TTC549 (cell line): ENCODE results near the gene TNIK.

Source experiments
- FAIRE-seq: peaks from 2 replicates; lab custom pipeline; 2012; peaks lifted over from hg19 to GRCh38; lab: Jason Lieb, UNC

Gene TNIK

GRCh38 chr3:171459942-171460724, at the start of gene TNIK:
TNIK (minus strand) TSS chr3:171460405; CDS start chr3:171460063, 342 bp downstream.
- no peak for FAIRE-seq

DNA sequence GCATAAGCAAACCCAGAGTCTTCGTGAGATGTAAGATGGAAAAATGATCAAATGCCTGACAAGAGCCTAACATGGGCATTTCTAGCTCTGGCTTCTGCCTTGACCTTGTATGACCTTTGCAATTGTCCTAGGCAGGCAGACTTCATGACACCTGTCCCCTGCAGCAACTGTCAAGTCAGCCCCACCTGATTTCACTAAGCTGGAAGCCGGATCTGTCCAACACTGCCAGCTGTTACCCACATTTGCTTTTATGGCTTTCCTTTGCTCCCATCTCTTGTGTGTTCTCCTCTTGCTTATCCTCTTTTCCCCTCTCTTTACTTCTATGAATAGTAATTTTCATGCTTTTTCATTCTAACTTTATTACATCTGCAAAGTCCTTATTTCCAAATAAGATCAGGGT, 48.5 kb upstream of the TNIK start:
- FAIRE-seq = no peak

DNA sequence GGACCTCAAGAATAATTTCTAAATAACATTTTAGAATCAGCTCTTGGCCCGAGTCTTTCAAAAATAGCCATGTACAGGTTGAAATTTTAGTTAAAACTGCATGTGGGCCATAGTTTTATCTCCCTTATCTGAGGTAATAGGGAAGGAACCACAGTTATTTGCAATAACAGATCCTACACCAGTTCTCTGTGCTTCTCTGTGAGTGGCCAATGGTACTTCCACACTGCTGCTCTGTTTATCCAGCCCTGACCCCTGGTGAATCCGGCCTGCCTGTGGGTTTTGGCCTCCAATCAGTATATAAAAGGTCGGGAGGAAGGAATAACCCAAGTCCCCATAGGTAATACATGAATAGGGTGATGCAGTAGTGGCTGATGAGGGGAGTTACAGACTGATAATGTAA, 48.0 kb upstream of the TNIK start:
- FAIRE-seq = no peak

- no peak for FAIRE-seq
Observed at GRCh38 chr3:171506743-171507319, 46.6 kb upstream of the TNIK start.

DNA sequence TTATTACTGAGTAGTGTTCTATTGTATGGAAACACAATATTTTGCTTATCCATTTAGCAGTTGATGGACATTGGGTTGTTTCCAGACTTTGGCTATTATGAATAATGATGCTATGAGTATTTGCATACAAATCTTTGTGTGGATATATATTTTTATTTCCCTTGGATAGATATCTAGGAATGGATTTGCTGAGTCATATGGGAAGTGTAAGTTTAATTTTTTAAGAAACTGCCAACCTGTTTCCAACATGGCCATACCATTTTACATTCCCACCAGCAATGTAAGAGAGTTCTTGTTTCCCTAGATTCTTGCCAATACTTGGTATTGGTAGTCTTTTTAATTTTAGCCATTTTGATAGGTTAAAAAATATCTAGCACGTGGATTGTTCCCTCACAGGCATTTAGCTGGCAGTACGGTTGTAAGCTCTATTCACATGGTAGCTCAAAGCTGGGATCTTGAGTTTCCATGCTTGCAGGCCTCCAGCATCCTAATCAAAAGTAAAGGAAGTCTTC, 45.7 kb upstream of the TNIK start:
- no peak for FAIRE-seq

- FAIRE-seq = no peak
Observed at GRCh38 chr3:171504376-171504775, 44.2 kb upstream of the TNIK start.

GRCh38 chr3:171503817-171504216, 43.6 kb upstream of the TNIK start:
- no peak for FAIRE-seq

DNA sequence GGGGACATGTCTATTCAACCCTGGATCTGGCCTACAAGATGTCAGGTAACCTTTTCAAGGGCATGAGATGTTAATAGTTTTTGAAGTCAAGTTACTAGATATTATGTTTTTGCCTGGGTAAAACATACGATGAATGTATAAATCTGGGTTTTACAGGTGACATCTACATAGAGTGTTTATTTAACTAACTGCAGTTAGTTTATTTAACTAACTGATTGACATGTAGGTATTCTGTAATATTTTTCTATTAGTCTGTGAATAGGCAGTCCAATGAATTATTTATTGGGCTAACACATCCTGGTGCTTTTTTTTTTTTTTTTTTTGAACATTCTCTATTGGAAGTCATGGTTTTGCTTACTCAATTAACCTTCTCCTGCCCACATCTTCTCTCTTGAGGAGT, 38.7 kb upstream of the TNIK start:
- FAIRE-seq = no peak

GRCh38 chr3:171497468-171497867, 37.3 kb upstream of the TNIK start:
- FAIRE-seq = no peak

DNA sequence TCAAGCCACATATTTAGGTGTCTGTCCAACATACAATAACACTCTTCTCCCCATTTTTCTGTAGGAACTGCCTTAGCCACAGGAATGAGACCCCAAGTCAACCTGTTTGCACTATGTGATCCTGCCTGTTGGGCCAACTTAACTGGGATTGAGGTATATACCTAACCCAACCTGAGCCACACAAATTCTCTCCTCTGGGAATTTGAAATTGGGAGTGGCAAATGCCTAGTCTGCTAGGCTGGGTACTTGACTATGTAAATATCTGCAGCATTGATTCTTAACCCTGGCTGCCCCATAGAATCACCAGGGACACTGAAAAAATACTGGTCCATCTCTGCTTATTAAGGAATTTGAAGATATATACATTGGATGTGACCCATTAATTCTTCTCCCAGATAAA, 35.2 kb upstream of the TNIK start:
- FAIRE-seq = no peak

DNA sequence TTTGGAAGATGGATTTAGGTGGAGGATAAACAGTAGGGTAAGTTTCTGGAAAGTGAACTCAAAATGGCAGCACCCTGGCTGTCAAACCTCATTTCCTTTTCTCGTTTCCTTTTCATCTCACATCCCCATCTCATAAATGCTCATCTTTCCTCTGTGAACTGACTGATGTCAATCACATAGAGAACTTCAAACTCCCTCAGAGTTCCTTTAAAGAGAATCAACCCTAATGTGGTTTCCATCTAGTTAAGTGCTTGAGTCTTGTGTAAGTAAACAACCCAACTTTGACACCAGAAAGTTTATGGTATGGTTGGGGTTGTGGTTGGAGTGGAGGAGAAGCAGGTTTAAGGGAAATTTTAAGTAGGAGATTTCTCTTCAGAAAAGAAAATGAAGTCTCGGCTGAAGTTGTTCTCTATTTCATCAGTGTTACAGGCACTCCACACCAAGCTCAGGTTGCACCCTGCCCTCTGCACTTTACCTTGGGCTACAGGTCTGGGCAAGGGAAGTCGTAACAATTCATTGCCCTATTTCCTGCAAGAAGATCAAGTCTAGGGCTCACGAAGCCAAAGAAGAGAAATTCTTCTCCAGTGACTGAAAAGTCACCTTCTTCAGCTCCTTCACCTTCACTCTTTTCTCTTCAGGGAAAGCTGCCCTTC, 34.4 kb upstream of the TNIK start:
- no peak for FAIRE-seq

DNA sequence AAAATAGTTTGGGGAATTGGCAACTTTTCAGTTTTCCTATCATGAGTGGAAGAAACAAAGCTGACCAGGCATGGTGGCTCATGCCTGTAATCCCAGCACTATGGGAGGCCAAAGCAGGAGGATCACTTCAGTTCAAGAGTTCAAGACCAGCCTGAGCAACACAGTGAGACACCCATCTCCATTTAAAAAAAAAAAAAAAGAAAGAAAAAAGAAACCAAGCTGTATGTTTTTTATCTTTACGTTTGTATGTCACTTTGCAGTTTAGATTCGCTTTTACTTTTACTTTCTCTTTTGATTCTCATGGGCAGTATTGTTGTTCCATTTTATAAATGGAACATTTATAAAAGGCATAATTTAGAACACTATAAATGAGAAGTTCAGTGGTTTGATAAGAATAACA, 31.2 kb upstream of the TNIK start:
- FAIRE-seq = no peak

GRCh38 chr3:171490901-171491300, 30.7 kb upstream of the TNIK start:
- no peak for FAIRE-seq

GRCh38 chr3:171489348-171489747, 29.1 kb upstream of the TNIK start:
- FAIRE-seq = no peak

- FAIRE-seq = no peak
Observed at GRCh38 chr3:171488479-171488878, 28.3 kb upstream of the TNIK start.

DNA sequence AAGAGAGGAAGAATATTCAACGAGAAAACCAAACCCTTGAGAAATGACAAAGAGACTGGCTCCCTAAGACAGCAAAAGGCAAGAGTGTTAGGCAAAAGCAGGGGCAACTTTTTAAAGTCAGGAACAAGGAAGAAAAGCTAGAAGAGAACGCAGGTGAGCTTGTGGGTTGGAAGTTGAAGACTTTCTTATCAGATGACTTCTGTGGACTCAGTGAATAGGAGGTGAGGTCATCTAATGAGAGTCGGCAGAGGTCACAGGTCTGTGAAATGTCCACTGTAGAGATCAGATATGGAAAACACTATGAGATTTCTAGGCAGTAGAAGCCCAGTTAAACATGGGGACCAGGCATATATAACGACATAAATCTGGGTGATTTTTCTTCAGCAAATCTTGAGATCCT, 27.2 kb upstream of the TNIK start:
- no peak for FAIRE-seq

- no peak for FAIRE-seq
Observed at GRCh38 chr3:171485338-171485737, 25.1 kb upstream of the TNIK start.

- FAIRE-seq = no peak
Observed at GRCh38 chr3:171481011-171481410, 20.8 kb upstream of the TNIK start.

DNA sequence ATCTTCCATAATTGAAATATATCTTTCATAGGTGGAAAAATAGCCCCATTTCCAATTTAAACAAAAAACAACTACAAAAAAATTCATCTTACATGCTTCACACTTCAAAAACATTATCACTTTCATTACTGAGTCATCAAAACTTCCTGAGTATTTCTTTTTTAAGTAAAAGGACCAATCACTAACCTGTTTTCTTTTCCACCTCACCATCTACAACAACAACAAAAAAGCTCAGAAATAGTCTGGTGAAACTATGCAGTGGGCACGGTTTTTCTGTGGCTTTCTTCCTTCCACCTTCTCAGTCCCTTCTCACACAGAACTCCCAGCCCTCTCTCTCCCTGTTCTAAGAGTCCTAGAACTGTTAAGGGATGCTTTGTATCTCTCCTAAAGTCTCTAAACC, 20.3 kb upstream of the TNIK start:
- no peak for FAIRE-seq

DNA sequence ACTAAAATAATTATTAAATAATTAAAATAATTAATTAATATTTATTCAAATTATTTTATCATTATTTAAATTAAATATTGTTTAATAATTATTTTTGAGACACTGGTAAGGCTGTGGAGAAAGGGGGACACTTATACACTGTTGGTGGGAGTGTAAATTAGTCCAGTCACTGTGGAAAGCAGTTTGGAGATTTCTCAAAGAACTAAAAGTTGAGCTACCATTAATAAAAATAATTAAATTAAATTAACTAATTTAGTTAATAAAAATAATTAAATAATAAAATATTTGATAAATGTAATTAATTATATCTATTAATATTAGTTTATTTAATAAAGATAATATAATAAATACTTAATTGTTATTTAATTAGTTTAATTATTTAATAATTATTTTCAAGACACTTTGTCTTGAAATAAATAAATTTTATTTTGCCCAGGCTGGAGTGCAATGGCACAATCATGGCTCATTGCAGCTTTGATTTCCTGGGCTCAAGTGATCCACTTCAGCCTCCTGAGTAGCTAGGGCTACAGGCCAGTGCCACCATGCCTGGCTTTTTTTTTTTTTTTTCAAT, 16.4 kb upstream of the TNIK start:
- no peak for FAIRE-seq

DNA sequence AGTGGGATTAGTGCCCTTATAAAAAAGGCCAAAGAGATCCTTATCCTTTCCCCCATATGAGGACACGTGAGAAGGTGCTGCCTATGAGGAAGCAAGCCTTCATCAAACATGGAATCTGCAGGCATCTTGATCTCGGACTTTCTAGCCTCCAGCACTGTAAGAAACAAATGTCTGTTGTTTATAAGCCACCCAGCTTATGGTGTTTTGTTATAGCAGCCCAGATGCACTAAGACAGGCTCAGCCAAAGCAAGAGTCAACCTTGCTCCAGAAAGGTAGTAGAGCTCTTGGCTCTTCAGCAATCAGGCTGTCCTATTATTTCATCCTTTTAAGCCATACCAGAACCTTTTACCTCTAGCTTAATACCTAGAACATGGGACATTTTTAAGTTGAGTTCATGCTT, 12.3 kb upstream of the TNIK start:
- FAIRE-seq = no peak

DNA sequence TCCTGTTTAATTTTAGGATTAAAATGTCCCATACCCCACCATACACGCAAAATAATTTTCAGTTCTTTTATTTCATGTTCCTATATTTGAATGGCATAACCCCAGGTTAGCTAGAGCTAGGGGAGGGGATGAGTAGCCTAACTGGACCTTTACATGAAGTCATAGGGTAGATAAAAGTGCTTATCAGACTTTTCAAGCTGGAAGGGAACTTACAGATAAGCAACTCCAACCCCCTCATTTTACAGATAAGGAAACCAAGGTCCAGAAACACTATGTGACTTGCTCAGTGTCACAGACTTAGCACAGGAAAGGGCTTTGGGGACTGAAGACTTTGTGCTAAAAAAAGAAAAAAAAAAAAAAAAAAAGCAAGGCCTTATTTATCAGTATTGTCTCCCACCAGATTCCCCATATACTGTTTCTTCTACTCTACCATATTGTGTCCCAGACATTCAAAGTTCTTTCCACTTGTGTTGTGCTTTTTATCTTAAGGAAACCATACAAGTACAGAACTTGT, 10.6 kb upstream of the TNIK start:
- FAIRE-seq = no peak

GRCh38 chr3:171469376-171469775, 9.2 kb upstream of the TNIK start:
- FAIRE-seq = no peak
